Measurements from ENCODE around the gene MAP2K5. TPM values are rescaled to one million over a fixed set of nuclear protein-coding genes. Genes with fewer than 3 reads are reported as not detected.

MAP2K5 gene
- total RNA-seq, 1 donor from 2014 or later, result 3.2 TPM

- no peak for TF ChIP-seq CTCF (conservative IDR thresholded peaks at IDR 0.05; ENCODE audit: low read depth, low read length)
- H3K4me3 ChIP-seq (ENCODE audit: low read depth, low read length), result no peak overlapping the region
- DNase-seq (ENCODE audit: low read depth), result no peak
These were observed 232.7 kb downstream of the MAP2K5 start for GRCh38 chr15:67775250-67775649.

- no peak overlapping the region for H3K4me3 ChIP-seq (ENCODE audit: low read depth, low read length)
- DNase-seq (ENCODE audit: low read depth), result no peak
- TF ChIP-seq CTCF (conservative IDR thresholded peaks at IDR 0.05; ENCODE audit: low read depth, low read length), result no peak
These were observed 233.5 kb downstream of the MAP2K5 start for GRCh38 chr15:67775998-67776397.

GRCh38 chr15:67776600-67776999 is 234.1 kb downstream of the MAP2K5 start:
- H3K4me3 ChIP-seq (ENCODE audit: low read depth, low read length), result no peak overlapping the region
- no peak for TF ChIP-seq CTCF (conservative IDR thresholded peaks at IDR 0.05; ENCODE audit: low read depth, low read length)
- no peak for DNase-seq (ENCODE audit: low read depth)

GRCh38 chr15:67777071-67777470 is 234.6 kb downstream of the MAP2K5 start:
- no peak for DNase-seq (ENCODE audit: low read depth)
- no peak overlapping the region for H3K4me3 ChIP-seq (ENCODE audit: low read depth, low read length)
- TF ChIP-seq CTCF (conservative IDR thresholded peaks at IDR 0.05; ENCODE audit: low read depth, low read length), result no peak

- DNase-seq (ENCODE audit: low read depth), result no peak
- no peak for TF ChIP-seq CTCF (conservative IDR thresholded peaks at IDR 0.05; ENCODE audit: low read depth, low read length)
- H3K4me3 ChIP-seq (ENCODE audit: low read depth, low read length), result no peak overlapping the region
These were observed 235.3 kb downstream of the MAP2K5 start for GRCh38 chr15:67777773-67778172.

GRCh38 chr15:67778968-67779548 is 236.6 kb downstream of the MAP2K5 start:
- no peak for TF ChIP-seq CTCF (conservative IDR thresholded peaks at IDR 0.05; ENCODE audit: low read depth, low read length)
- no peak overlapping the region for H3K4me3 ChIP-seq (ENCODE audit: low read depth, low read length)
- no peak for DNase-seq (ENCODE audit: low read depth)

GRCh38 chr15:67779549-67780111 is 237.1 kb downstream of the MAP2K5 start:
- no peak for TF ChIP-seq CTCF (conservative IDR thresholded peaks at IDR 0.05; ENCODE audit: low read depth, low read length)
- no peak for DNase-seq (ENCODE audit: low read depth)

More at GRCh38 chr15:67779549-67780111, 237.1 kb downstream of the MAP2K5 start:
- no peak overlapping the region for H3K4me3 ChIP-seq (ENCODE audit: low read depth, low read length)

Measured in epithelial cell of proximal tubule (primary cell).